ENCODE data around the gene MAP4K3. TPM values are rescaled to one million over a fixed set of nuclear protein-coding genes. Genes with fewer than 3 reads are reported as not detected.

MAP4K3 gene
- polyA plus RNA-seq, 2 of the 4 experiments (the other 2 are of a cell fraction): 15.8 to 44.6 TPM

- POLR2A ChIA-PET: no interaction called here
- CTCF ChIA-PET: interaction anchor here (0.7 to 4.4 kb wide), 4 partner anchors 9 to 271 kb away, joined by 3 to 33 read pairs (median 4); partner anchors contain the start of gene SOS1
- Histone ChIP-seq H3K4me1 (no peaks in the 10 kb centered on the region), H3K4me2 (no peak overlapping the region), H3K27ac (no peak overlapping the region), H3K4me3 (no peak overlapping the region), H3K9me3 (no peaks in the 10 kb centered on the region)
- DNase-seq (ENCODE audit: low read depth in 1 of 2, low spot score in 1 of 2) (no peak), ATAC-seq (no peak), FAIRE-seq (no peak)
- TF ChIP-seq RAD21 (conservative IDR thresholded peaks at IDR 0.05 in 1 of 2, IDR thresholded peaks at IDR 0.05 in 1 of 2): no peak
- no peak for TF ChIP-seq GATA3 (IDR thresholded peaks at IDR 0.05; ENCODE audit: borderline replicate concordance)
- no peak for TF ChIP-seq MAX (IDR thresholded peaks at IDR 0.05)
- TF ChIP-seq CTCF (IDR thresholded peaks at IDR 0.05): no peak
- no peak for TF ChIP-seq ZC3H11A (IDR thresholded peaks at IDR 0.05)
- no peak for TF ChIP-seq JUNB (IDR thresholded peaks at IDR 0.05)
- no peak for TF ChIP-seq USF2 (IDR thresholded peaks at IDR 0.05)
- TF ChIP-seq TP53 (CRISPR knock-in tag; IDR thresholded peaks at IDR 0.05): no peak
- no peak for TF ChIP-seq RCOR1 (IDR thresholded peaks at IDR 0.05; ENCODE audit: low read depth, low read length)
- TF ChIP-seq POLR2AphosphoS2 (conservative IDR thresholded peaks at IDR 0.05; ENCODE audit: low read length): no peak
- TF ChIP-seq EHF (CRISPR knock-in tag; IDR thresholded peaks at IDR 0.05): no peak
- TF ChIP-seq ESRRA (IDR thresholded peaks at IDR 0.05; ENCODE audit: borderline replicate concordance, low read length): no peak
- TF ChIP-seq BCL3 (IDR thresholded peaks at IDR 0.05): no peak
- TF ChIP-seq FOXS1 (CRISPR knock-in tag; IDR thresholded peaks at IDR 0.05): no peak
- TF ChIP-seq EP300 (IDR thresholded peaks at IDR 0.05): no peak
- no peak for TF ChIP-seq KDM1A (IDR thresholded peaks at IDR 0.05; ENCODE audit: low read depth)
- TF ChIP-seq HMGXB4 (CRISPR knock-in tag; IDR thresholded peaks at IDR 0.05; ENCODE audit: borderline replicate concordance): no peak
- 86% methylated on average over 5 of the region's 5 CpGs for WGBS (ENCODE audit: missing lambda C conversion rate)
Observed at GRCh38 chr2:39218391-39218790, 218.7 kb downstream of the MAP4K3 start.

- whole genome bisulfite sequencing (ENCODE audit: missing lambda C conversion rate): 45% methylated on average over 4 of the region's 4 CpGs
- H3K27ac ChIP-seq: no peak overlapping the region
- no peak overlapping the region for H3K4me2 ChIP-seq
- CTCF ChIA-PET: interaction anchor here (1.0 to 4.4 kb wide), 3 partner anchors 12 to 93 kb away, joined by 3 to 33 read pairs (median 3); no protein-coding TSS in a partner anchor
- DNase-seq (ENCODE audit: low read depth in 1 of 2, low spot score in 1 of 2): no peak
- no peak for ATAC-seq
- POLR2A ChIA-PET: no interaction called here
- peak; percentile 39 for FAIRE-seq
- H3K4me1 ChIP-seq: no peaks in the 10 kb centered on the region
- no peak overlapping the region for H3K4me3 ChIP-seq
- H3K9me3 ChIP-seq: no peaks in the 10 kb centered on the region
- no peak for TF ChIP-seq ZFP36 (IDR thresholded peaks at IDR 0.05; ENCODE audit: borderline replicate concordance, partially characterized antibody)
Observed at GRCh38 chr2:39217192-39217550, 219.9 kb downstream of the MAP4K3 start.
